Hippocampal formation (tissue), 2 donors: Measurements from ENCODE around the gene MSX1.
A peak's percentile ranks its signal among the peaks of the same experiment; 100 is the strongest.
"Not testable (repeated sequence)": the region's sequence is repeated elsewhere in the genome, so short reads cannot be mapped to it uniquely, and the experiment has no call there.

Source experiments
- DNase-seq, 2 donors: peaks; one replicate each; lab custom pipeline; 2025; lab: John Stamatoyannopoulos, UW

Gene MSX1

GRCh38 chr4:4859325-4859798, at the start of gene MSX1:
TSS of gene MSX1 (plus strand) at chr4:4859665. CDS start at chr4:4859900, 235 bp downstream.
- DNase-seq, result peak; percentile 63 to 80

DNA sequence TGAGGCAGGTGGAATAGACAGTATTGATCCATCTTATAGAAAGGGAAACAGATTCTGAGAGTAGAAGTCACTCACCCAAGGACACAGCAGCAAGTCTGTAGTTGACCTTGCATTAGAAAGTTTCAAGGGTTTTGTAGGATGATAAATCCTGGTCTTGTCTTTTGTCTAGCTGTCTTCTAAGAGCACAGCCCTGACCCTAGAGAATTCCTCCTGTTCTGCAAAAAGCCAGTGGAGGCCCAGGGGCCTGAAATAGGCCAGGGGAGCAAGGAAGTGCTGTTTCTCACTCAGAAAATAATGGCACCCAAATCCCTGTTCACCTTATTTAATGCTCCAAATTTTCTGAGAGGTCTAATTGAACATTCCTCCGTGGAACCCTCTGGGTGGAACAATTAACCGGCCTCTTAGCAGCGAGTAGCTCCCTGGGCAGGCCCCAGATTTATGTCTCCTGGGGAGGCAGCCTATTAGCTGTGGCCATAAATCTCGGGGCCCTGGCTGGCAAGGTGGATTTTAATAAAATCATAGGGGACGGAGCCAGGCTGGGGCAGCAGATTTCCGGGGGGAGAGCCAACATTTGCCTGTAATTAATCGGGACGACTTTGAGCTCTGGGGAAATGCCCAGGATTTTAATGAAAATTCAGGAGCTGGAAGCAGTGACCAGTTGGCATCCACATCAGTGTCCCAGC, 49.2 kb upstream of the MSX1 start:
- peak; percentile 26 to 29 for DNase-seq

GRCh38 chr4:4810778-4811177, 48.7 kb upstream of the MSX1 start:
- DNase-seq, result no peak

- DNase-seq, result no peak
These were observed 47.2 kb upstream of the MSX1 start for GRCh38 chr4:4812145-4812794.

DNA sequence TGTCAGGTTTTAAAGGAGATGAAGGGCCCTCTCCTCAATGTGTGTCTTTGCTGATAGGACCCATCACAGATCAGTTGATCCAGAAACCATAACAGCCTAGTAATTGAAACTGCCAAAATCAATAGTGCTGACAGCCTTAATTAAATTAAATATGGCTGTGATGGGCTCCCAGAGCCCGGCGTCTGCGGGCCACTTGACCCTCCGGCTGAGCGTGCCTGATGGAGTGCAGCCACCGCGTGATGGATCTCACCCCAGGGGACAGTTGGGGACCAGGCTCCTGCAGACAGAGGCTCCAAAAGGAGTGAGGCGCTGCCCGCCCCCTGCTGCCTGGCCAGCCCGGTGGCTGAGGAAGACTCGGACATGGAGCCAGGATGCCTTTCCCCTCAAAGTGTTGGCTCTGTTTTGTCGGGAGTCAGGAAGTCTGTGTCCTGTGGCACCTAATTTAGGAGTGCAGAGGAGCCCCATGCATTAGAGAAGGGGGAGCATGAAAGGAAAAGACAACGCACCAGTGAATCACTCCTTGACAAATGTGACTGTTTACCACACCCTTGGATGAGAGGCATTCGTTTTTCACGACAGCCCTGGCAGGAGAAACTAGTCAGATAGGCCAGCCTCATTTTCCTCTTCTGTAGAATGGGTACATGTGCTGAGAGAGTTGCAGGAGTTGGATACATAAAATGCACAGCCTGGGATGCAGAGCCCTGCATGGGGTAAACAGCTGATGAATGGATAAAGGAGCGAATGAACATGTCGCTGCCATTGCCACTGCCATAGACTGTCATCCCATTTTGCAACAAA, 40.9 kb upstream of the MSX1 start:
- no peak for DNase-seq

DNA sequence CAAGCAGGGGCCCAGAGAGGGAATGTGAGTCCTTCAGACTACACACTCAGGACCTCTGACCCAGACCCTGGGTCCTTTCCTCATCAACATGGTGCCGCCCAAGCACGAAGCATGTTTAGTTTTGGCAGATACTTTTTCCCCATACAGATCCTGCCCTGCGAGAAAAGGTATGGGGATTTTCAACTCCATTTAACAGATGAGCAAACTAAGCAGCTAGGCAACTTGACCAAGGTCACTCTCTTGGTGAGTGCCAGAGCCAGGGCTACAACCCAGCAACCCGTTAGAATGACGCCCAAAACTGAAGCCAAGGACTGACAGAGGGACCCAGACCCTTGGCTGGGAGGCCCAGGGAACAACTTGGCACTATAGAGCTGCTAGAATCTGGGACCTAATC, 40.3 kb upstream of the MSX1 start:
- no peak for DNase-seq

- DNase-seq, result peak; percentile 78 to 90
These were observed 39.2 kb upstream of the MSX1 start for GRCh38 chr4:4820261-4820660.

- no peak for DNase-seq
These were observed 38.7 kb upstream of the MSX1 start for GRCh38 chr4:4820739-4821138.

GRCh38 chr4:4821577-4821976, 37.9 kb upstream of the MSX1 start:
- no peak for DNase-seq

DNA sequence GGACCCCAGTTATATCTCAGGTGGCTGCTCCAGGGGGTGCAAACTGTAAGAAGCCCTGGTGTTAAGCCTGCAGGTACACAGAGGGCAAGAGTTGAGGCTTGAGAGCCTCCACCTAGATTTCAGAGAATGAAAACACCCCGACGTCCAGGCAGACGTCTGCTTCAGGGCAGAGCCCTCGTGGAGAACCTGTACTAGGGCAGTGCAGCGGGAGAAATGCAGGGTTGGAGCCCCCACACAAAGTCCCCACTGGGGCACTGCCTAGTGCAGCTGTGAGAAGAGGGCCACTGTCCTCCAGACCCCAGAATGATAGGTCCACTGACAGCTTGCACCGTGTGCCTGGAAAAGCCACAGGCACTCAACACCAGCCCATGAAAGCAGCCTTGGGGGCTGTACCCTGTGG, 37.2 kb upstream of the MSX1 start:
- not testable (repeated sequence) for DNase-seq

DNA sequence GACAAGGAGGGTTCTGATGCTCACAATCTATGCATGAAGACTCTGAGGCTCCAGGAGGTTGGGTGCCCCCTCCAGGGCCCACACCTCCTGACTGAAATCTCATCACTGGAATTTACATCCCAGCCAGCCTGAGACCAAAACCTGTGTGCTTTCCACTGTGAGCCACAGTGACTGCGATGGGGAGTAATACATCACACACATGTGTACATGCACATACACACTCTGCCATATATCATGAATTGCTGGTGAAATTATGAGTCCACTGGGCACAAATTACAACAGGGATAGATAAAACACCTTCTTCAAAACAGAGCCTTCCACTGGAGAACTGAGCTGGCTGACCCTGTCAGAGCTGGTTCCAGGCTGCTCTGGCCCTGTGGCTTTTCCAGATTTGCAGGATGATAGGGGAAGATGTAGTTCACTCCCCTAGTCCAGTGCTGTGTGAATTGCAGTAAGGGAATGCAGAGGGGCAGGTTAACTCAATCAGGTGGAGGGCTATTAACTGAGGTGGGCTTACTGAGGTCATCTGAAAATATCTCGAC, 35.8 kb upstream of the MSX1 start:
- DNase-seq, result no peak

DNA sequence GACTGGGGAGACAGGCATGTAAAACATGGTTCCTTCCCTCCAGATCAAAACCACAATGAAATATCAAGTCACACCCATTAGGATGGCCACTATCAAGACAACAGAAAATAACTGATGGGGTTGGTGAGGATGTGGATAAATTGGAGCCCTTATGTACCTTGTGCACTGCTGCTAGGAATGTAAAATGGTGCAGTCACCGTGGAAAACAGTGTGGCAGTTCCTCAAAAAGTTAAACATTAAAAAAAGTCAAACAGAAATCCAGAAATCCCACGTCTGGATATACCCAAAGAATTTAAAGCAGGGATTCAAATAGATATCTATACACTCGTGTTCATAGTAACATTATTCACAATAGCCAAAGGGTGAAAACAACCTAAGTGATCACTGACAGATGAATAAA, 35.2 kb upstream of the MSX1 start:
- no peak for DNase-seq

DNA sequence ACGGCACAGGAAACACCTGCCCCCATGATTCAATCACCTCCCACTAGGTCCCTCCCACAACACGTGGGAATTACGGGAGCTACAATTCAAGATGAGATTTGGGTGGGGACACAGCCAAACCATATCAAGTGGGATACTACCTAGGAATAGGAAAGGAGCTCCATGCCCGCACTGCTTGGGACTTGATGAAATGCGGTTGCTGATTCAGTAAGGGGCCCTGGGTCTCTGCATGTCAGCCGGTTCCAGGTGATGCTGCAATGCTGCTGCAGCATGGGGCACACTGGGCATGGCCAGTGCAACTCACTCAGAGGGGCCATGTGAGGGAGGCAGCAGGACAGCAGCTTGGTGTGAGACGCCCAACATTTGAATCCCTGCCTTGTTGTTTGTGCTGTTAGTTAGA, 34.0 kb upstream of the MSX1 start:
- DNase-seq, result no peak

GRCh38 chr4:4829837-4830236, 29.6 kb upstream of the MSX1 start:
- no peak for DNase-seq

DNA sequence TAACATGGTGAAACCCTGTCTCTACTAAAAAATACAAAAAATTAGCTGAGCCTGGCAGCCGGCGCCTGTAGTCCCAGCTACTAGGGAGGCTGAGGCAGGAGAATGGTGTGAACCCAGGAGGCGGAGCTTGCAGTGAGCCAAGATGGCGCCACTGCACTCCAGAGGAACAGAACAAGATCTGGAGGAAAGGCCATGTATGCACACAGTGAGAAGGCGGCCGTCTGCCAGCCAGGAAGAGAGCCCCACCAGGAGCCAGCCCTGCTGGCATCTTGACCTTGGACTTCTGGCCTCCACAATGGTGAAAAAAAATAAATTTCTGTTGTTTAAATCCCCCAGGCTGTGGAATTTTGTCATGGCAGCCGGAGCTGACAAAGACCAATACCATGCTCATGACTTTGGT, 28.2 kb upstream of the MSX1 start:
- DNase-seq, result no peak

- DNase-seq, result no peak
These were observed 27.6 kb upstream of the MSX1 start for GRCh38 chr4:4831825-4832224.

DNA sequence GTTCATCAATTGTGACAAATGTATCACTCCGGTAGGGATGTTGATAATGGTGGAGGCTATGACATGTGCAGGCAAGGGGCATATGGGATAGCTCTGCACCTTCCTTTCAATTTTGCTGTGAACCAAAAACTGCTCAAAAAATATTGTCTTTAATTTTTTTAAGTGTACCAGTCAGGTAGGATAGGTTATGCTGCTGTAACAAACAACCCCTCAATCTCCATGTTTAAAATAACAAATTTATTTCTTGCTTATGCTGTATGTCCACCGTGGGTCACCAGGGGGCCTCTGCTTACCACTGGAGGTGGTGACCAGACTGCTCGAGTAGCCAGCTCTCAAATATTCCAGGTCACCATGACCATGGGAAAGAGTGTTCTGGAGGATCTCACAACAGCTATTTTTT, 23.4 kb upstream of the MSX1 start:
- no peak for DNase-seq

GRCh38 chr4:4837316-4837715, 22.1 kb upstream of the MSX1 start:
- no peak for DNase-seq

- peak in 1 of 2 donors; percentile 24 for DNase-seq
These were observed 21.2 kb upstream of the MSX1 start for GRCh38 chr4:4838051-4838935.

DNA sequence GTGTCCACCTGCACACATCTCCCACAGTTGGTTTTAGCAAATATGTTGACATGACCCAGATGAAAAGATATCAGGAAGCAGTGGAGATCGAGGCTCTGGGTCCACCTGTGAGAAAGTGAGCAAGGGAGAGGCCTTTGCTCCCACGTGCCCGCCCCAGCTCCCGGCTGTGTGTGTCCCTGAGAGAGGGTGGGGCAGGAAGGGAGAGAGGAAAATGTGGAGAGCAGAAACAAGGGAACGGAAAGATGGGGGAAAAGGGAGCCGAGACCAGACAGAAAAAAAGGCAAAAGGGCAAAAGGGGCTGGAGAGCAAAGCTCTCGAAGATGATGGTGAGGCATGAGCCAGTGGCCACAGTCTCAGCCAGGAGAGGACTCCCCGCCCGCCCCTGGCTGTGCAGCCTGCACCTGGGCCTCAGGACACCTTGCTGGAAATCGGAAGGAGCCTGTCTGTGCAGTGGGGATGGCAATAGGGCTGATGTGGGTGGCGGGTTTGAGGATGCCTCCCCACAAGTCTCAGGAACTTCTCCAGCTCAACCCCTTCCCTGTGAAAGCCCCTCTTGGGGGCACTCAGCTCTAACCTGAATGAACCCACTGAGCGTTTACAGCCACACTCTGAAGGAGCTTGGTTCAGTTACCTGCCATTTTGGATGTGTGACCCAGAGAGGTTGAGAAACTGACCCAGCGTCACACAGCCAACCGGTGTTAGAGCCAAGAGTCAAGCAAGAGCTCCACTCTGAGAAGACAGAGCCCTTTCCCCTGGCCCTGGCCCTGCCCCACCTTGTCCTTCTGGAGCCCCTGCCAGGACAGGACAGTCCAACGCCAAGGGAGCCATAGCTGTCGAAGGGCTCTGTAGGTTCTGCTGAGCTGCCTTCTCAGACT, 20.3 kb upstream of the MSX1 start:
- DNase-seq, result no peak

GRCh38 chr4:4840351-4840750, 19.1 kb upstream of the MSX1 start:
- DNase-seq, result no peak
